Activated CD8-positive, alpha-beta T cell treated with anti-CD3 and anti-CD28 coated beads, Interleukin-2, amount 10 ng/mL, durations not matched to agents 7 days and 5 days (primary cell): ENCODE measurements around the gene DNAH1. TPM values are rescaled to one million over a fixed set of nuclear protein-coding genes. Genes with fewer than 3 reads are reported as not detected.
A peak's percentile ranks its signal among the peaks of the same experiment; 100 is the strongest.

Experiments used
- ATAC-seq: fragments of 150-1000 bp; cut with Tn5 transposase; one replicate; pipeline ENCODE4 v1.10.0; 2021; ENCODE audit warnings: moderate library complexity
- CTCF ChIA-PET: fragments of 350-600 bp; sonication (Branson Sonifier 250); formaldehyde crosslinking; loops from one replicate; lab custom pipeline; 2021; ENCODE audit warnings: antibody characterized with exemption; lab: Charles Lee
- POLR2A ChIA-PET: fragments of 350-600 bp; sonication (Branson Sonifier 250); formaldehyde crosslinking; loops from one replicate; lab custom pipeline; 2021; ENCODE audit warnings: antibody characterized with exemption; lab: Charles Lee
- DNase-seq: peaks from one replicate; pipeline ENCODE4 v3.0.0-alpha.2; 2020
- H3K27ac Mint-ChIP-seq: one replicate; pipeline ENCODE4 v1.8.0; 2021; ENCODE audit warnings: mild to moderate bottlenecking, mixed read lengths
- H3K27me3 Mint-ChIP-seq: one replicate; pipeline ENCODE4 v1.8.0; 2021; ENCODE audit warnings: low read depth, mixed read lengths
- H3K36me3 Mint-ChIP-seq: one replicate; pipeline ENCODE4 v1.8.0; 2021; ENCODE audit warnings: low read depth, mixed read lengths
- H3K4me1 Mint-ChIP-seq: one replicate; pipeline ENCODE4 v1.8.0; 2021; ENCODE audit warnings: low read depth, mixed read lengths
- H3K4me3 Mint-ChIP-seq: one replicate; pipeline ENCODE4 v1.8.0; 2021; ENCODE audit warnings: mild to moderate bottlenecking, mixed read lengths
- H3K9me3 Mint-ChIP-seq: one replicate; pipeline ENCODE4 v1.8.0; 2022; ENCODE audit warnings: mixed read lengths; ENCODE audit not compliant: insufficient read depth
- total RNA-seq, 2 experiments: library from RNA; stranded (reverse); gene quantifications; one replicate each; pipeline ENCODE4 v1.2.3, GENCODE V29; 2021

Gene DNAH1
- total RNA-seq, 2 experiments from 2014 or later = 18.1 to 20.2 TPM

DNA sequence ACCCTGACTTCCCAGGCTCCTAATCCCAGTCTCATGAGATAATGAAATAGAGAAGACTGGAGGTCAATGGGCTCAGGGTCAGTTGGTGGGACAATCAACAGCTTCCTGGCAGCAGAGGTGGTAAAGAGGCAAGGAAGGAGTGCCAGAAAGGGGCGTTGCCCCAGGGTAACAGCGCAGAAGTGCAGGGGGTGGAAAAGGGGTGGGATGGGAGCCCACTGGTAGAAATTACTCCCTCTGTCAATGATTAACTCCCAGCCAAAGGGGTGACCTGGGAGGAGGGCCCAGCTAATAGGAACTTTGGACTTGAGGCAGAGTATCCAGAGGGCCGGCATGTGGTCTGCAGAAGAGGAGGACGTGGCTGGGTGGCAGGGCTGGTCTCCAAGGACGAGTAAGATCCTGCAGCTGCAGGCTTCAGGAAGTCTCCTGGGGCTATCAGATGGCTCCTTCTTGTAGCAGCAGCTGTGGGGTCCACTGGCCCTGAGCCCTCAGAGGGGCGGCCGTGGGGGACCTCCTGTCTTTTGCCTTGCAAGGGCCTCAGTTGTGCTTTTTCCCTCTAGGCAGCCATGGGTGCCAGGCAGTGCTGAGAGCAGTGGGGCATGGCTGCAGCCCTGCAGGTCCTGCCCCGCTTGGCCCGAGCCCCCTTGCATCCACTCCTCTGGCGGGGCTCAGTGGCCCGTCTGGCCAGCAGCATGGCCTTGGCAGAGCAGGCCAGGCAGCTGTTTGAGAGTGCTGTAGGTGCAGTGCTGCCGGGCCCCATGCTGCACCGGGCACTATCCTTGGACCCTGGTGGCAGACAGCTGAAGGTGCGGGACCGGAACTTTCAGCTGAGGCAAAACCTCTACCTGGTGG, 26.1 kb upstream of the DNAH1 start:
- no peak overlapping the region for H3K27ac Mint-ChIP-seq
- CTCF ChIA-PET = interaction anchor here (0.9 to 7.9 kb wide), 13 partner anchors 11 to 156 kb away, joined by 3 to 102 read pairs (median 5); partner anchors contain the start of genes TWF2 and WDR82
- peaks cover 42% of the 10 kb centered on the region for H3K4me1 Mint-ChIP-seq
- no peaks in the 10 kb centered on the region for H3K9me3 Mint-ChIP-seq
- H3K36me3 Mint-ChIP-seq = peaks cover 23% of the 10 kb centered on the region
- H3K27me3 Mint-ChIP-seq = no peaks in the 10 kb centered on the region
- DNase-seq = no peak
- ATAC-seq = no peak
- POLR2A ChIA-PET = interaction anchor here (1.1 to 15.7 kb wide), 3 partner anchors 12 to 43 kb away, joined by 3 to 400 read pairs (median 77); partner anchors contain the start of genes PPM1M, TWF2 and WDR82
- H3K4me3 Mint-ChIP-seq = no peak overlapping the region

DNA sequence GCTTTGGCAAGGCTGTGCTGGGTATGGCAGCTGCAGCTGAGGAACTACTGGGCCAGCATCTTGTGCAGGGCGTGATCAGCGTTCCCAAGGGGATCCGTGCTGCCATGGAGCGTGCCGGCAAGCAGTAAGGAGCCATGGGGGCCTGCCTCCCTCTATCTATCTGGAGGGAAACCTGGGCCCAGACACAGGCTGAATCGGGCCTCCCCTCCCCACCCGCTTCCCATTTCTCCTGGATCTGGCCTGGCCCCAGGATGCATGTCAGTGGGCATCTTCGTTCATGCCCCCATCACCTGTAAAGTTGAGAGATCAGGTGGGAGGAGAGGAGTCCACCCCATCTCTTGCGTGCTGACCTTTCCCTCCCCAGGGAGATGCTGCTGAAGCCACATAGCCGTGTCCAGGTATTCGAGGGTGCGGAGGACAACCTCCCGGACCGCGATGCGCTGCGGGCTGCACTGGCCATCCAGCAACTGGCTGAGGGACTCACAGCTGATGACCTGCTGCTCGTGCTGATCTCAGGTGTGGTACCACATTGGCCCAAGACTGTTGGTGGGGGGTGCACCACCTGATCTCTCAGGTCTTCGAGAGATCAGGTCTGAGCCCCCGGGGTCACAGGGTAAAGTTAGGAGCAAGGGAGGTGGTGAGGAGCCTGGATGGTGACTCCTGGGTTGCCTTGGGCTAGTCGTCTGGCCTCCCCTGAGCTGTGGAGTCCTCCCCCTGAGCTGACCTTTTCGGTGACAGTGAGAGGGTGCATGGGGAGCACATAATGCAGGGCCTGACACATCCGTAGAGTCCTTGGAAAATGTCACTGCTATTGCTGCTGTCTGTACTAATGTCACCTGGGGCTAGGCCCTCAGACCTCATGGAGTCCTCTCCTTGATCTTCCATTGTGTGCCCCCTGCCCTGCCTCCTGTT, 25.3 kb upstream of the DNAH1 start:
- CTCF ChIA-PET = interaction anchor here (0.6 to 7.9 kb wide), 14 partner anchors 12 to 155 kb away, joined by 3 to 102 read pairs (median 4); partner anchors contain the start of gene WDR82
- Mint-ChIP-seq H3K4me1 (peaks cover 37% of the 10 kb centered on the region), H3K27me3 (no peaks in the 10 kb centered on the region), H3K4me3 (no peak overlapping the region), H3K27ac (peak overlapping the region; percentile 78), H3K36me3 (peaks cover 19% of the 10 kb centered on the region), H3K9me3 (no peaks in the 10 kb centered on the region)
- no peak for DNase-seq
- ATAC-seq = no peak
- POLR2A ChIA-PET = interaction anchor here (5.2 to 15.7 kb wide), 2 partner anchors 13 to 44 kb away, joined by 77 to 400 read pairs; partner anchors contain the start of genes PPM1M, TWF2 and WDR82

DNA sequence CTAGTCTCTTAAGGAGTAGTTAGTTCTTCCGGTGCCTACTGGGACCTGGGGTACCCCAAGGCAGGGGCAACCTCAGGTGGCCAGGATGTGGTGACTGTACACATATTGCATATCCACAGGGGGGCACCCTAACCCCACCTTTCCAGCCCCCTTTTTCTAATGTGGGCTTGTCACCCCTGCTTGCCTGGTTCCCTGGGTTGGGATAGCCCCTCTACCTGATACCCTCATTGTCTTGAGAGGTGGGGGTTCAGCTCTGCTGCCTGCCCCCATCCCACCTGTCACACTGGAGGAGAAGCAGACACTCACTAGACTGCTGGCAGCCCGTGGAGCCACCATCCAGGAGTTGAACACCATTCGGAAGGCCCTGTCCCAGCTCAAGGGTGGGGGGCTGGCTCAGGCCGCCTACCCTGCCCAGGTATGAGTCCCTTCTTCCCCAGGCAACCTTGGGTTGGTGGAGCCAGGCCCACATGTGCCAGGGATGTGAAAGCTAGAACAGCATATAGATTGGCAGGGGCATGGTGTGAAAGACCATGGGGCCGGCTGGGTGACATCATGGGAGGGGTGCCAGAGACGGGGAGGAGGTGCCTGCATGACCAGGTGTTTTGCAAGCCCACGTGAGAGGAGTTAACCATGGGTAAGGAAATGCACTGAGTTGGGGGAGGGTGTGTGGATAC, 24.5 kb upstream of the DNAH1 start:
- CTCF ChIA-PET = interaction anchor here (0.6 to 7.9 kb wide), 11 partner anchors 8 to 94 kb away, joined by 3 to 102 read pairs (median 3); partner anchors contain the start of gene WDR82
- ATAC-seq = peak; percentile 23
- H3K4me3 Mint-ChIP-seq = no peak overlapping the region
- peaks cover 34% of the 10 kb centered on the region for H3K4me1 Mint-ChIP-seq
- peaks cover 17% of the 10 kb centered on the region for H3K36me3 Mint-ChIP-seq
- H3K27ac Mint-ChIP-seq = peak overlapping the region; percentile 78
- peak; percentile 70 for DNase-seq
- H3K27me3 Mint-ChIP-seq = no peaks in the 10 kb centered on the region
- POLR2A ChIA-PET = interaction anchor here (0.6 kb wide), 1 partner anchor 10 kb away, joined by 4 read pairs; no protein-coding TSS in a partner anchor
- no peaks in the 10 kb centered on the region for H3K9me3 Mint-ChIP-seq

DNA sequence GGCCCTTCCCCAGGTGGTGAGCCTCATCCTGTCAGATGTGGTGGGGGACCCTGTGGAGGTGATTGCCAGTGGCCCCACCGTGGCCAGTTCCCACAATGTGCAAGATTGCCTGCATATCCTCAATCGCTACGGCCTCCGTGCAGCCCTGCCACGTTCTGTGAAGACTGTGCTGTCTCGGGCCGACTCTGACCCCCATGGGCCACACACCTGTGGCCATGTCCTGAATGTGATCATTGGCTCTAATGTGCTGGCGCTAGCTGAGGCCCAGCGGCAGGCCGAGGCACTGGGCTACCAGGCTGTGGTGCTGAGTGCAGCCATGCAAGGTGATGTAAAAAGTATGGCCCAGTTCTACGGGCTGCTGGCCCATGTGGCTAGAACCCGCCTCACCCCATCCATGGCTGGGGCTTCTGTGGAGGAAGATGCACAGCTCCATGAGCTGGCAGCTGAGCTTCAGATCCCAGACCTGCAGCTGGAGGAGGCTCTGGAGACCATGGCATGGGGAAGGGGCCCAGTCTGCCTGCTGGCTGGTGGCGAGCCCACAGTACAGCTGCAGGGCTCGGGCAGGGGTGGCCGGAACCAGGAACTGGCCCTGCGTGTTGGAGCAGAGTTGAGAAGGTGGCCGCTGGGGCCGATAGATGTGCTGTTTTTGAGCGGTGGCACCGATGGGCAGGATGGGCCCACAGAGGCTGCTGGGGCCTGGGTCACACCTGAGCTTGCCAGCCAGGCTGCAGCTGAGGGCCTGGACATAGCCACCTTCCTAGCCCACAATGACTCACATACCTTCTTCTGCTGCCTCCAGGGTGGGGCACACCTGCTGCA, 23.7 kb upstream of the DNAH1 start:
- Mint-ChIP-seq H3K36me3 (peaks cover 12% of the 10 kb centered on the region), H3K27me3 (no peaks in the 10 kb centered on the region), H3K27ac (peak overlapping the region; percentile 78), H3K9me3 (no peaks in the 10 kb centered on the region), H3K4me3 (no peak overlapping the region), H3K4me1 (peaks cover 29% of the 10 kb centered on the region)
- CTCF ChIA-PET = interaction anchor here (0.8 to 7.9 kb wide), 11 partner anchors 9 to 93 kb away, joined by 3 to 102 read pairs (median 3); partner anchors contain the start of gene WDR82
- no peak for DNase-seq
- POLR2A ChIA-PET = interaction anchor here (0.6 kb wide), 1 partner anchor 9 kb away, joined by 4 read pairs; no protein-coding TSS in a partner anchor
- no peak for ATAC-seq

DNA sequence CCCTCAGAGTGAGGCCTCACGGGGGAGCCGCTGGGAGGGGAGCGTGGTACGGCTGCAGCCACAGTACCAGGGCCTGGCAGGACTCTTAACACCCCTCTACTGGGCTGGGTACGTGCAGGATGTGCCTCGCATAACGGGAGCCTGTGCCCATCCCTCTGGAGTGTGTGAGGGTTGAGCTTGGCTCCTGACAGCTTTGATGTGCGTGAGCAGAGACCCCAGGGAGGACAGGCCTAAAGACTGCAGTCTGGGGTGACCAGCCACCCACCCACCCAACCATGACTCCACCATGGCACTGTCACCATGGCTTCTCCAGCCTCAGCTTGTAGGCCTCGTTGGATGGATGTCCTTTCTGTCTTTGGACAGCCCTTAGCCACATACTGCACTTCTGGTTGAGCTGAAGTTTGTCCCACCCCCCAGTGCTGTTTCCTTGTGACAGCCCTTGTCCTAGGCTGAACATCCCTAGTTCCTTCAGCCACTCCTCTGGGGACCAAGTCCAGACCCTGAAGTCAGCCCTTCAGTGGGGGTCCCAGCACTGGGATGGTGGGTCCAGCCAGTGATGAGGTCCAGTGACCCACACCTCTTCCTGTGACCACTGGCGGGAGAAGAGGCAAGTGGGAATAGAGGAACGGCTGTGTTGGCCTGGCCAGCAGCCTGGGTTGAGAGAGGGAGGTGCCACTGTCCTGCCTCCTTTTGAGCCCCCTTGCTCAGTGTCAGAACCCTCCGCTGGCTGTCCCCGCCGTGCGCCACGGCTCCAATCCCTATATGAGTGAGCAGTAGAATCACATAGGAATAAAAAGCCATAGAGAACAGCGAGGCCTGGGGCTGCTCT, 22.4 kb upstream of the DNAH1 start:
- no peak overlapping the region for H3K4me3 Mint-ChIP-seq
- peaks cover 26% of the 10 kb centered on the region for H3K4me1 Mint-ChIP-seq
- CTCF ChIA-PET = interaction anchor here (7.9 kb wide), 1 partner anchor 45 kb away, joined by 102 read pairs; no protein-coding TSS in a partner anchor
- peaks cover 12% of the 10 kb centered on the region for H3K36me3 Mint-ChIP-seq
- POLR2A ChIA-PET = no interaction called here
- DNase-seq (no peak), ATAC-seq (no peak)
- no peaks in the 10 kb centered on the region for H3K9me3 Mint-ChIP-seq
- H3K27ac Mint-ChIP-seq = no peak overlapping the region
- H3K27me3 Mint-ChIP-seq = no peaks in the 10 kb centered on the region

DNA sequence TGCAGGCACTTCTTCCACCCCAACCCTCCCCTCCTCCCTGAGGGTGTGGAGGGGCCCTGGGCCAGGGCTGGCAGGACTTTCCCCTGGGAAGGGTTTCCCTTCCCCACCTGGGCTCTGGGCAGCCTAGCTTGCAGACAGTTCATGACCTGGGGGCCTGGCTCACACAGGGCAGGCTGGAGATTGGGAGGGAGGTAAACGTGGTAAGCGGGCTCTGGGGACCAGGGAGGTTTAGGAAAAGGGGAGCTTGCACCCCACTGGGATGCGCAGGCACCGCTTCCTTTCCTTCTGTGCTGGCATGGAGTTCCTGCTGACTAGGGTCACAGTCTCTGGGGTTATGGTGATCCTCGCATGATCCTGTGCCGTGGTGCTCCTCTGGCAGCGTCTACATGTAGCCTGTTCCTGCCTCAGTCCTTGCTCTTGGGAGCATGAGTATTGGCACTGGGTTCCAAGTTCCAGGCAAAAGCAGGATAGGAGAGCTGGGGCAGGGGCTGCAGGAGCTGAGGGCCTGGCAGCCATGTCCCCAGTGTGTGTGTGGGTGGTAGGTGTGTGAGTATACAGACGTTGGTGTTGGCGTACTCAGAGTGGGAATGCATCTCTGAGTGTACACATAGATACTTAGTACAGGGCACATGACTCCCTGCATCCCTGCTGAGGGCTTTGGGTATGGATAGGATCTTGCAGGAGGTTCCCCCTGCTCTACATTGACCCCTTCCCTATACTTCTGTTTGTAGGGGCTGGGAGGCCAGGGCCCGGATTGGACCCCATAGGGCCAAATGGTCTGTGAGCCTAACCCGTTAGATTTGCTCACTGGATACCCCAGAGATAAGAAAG, 21.6 kb upstream of the DNAH1 start:
- CTCF ChIA-PET = interaction anchor here (3.2 to 7.9 kb wide), 2 partner anchors 44 kb away, joined by 22 to 102 read pairs; no protein-coding TSS in a partner anchor
- peaks cover 12% of the 10 kb centered on the region for H3K36me3 Mint-ChIP-seq

DNA sequence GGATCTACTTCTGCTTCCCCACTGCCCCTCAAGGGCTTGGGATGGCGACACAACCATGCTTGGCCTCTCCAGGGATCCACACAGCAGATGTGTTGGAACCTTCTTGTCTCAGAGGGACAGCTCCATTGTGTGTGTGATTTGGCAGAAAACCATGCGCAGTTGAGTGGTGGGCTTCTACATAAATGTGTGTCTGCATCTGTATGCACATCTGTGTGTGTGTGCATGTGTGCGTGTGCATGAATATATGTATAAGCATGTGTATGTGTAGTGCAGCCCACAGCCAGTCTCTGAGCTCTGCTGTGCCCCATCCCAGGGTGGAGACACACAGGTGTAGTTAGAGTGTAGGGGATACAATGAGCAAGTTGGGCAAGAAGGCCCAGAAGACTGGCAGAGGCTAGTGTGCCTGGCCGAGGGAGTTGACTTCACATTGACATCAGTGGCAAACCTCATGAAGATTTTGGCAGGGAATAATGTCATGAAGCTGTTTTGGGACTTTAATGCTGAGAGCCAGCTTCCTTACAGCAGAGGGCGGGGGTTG, 20.4 kb upstream of the DNAH1 start:
- POLR2A ChIA-PET = interaction anchor here (1.2 to 1.8 kb wide), 2 partner anchors 43 to 59 kb away, joined by 3 to 5 read pairs; no protein-coding TSS in a partner anchor
- CTCF ChIA-PET = interaction anchor here (0.6 to 3.2 kb wide), 2 partner anchors 43 to 170 kb away, joined by 3 to 22 read pairs; no protein-coding TSS in a partner anchor

More for the DNA sequence above, 21.6 kb upstream of the DNAH1 start:
- H3K27ac Mint-ChIP-seq = no peak overlapping the region
- DNase-seq (no peak), ATAC-seq (no peak)
- no peak overlapping the region for H3K4me3 Mint-ChIP-seq
- no peaks in the 10 kb centered on the region for H3K27me3 Mint-ChIP-seq
- POLR2A ChIA-PET = no interaction called here
- peaks cover 18% of the 10 kb centered on the region for H3K4me1 Mint-ChIP-seq
- no peaks in the 10 kb centered on the region for H3K9me3 Mint-ChIP-seq

DNA sequence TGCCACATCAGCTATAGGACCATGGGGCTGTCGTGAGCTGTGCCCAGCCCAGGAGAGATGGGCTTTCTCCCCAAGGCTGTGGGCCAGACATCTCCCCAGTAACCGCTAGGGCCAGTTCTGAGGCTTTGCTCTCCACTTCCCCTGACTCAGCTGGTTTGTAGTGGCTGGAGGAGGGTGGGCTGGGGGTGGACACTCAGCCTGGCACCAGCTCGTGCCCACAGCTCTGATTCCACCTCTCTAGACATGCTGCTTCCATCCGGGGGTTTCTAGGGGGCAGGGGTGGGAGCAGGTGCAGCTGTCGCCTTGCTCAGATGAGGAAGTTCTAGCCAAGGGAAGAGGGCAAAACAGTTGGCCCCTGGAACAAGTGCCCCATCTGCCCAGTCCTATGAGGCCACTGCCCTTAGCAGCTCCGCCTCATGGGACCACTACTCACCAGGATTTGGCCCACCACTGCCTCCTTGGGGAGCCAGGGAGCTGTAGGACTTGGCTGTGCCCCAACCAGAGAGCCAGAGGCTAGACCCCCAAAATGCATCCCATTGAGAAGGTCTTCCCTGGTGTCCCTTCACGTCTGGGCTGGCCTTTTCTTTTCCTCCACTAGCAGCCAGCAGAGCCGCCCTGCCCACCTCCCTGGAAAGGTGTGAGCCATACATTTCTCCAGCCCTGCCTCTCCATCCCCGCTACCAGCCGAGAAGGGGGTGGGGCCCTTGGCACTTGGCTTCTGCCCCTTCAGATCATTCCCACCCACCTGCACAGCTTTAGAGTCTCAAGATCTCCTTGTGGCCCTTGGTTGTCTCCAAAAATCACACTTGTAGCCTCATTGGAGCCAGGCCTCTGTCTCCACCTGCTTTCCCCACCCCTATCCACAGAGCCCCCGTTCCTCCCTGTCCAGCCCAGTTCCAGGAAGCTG, 18.6 kb upstream of the DNAH1 start:
- ATAC-seq (no peak), DNase-seq (no peak)
- CTCF ChIA-PET = interaction anchor here (1.1 to 3.2 kb wide), 3 partner anchors 9 to 66 kb away, joined by 3 to 22 read pairs (median 4); no protein-coding TSS in a partner anchor
- peaks cover 2% of the 10 kb centered on the region for H3K36me3 Mint-ChIP-seq
- H3K9me3 Mint-ChIP-seq = no peaks in the 10 kb centered on the region
- no peaks in the 10 kb centered on the region for H3K4me1 Mint-ChIP-seq
- H3K27me3 Mint-ChIP-seq = no peaks in the 10 kb centered on the region
- H3K27ac Mint-ChIP-seq = no peak overlapping the region
- POLR2A ChIA-PET = interaction anchor here (1.8 kb wide), 1 partner anchor 41 kb away, joined by 5 read pairs; no protein-coding TSS in a partner anchor
- H3K4me3 Mint-ChIP-seq = no peak overlapping the region

More for the DNA sequence above, 20.4 kb upstream of the DNAH1 start:
- Mint-ChIP-seq H3K9me3 (no peaks in the 10 kb centered on the region), H3K27ac (no peak overlapping the region), H3K27me3 (no peaks in the 10 kb centered on the region), H3K4me3 (no peak overlapping the region), H3K36me3 (peaks cover 12% of the 10 kb centered on the region), H3K4me1 (peaks cover 13% of the 10 kb centered on the region)
- ATAC-seq = no peak
- DNase-seq = no peak
